Stimulated activated CD8-positive, alpha-beta memory T cell treated with anti-CD3 and anti-CD28 coated beads, Interleukin-7, amount 100 ng/mL, for 1 hour (primary cell): ENCODE results near the gene ERH.
"Not testable (repeated sequence)": the region's sequence is repeated elsewhere in the genome, so short reads cannot be mapped to it uniquely, and the experiment has no call there.

ENCODE experiments used
- DNase-seq, 2 donors: peaks; one replicate each; pipeline ENCODE4 v3.0.0-alpha.2; 2020; ENCODE audit warnings: low read depth in 2 of 2

ERH gene

GRCh38 chr14:69395929-69396328 lies 2.2 kb downstream of the ERH start:
- no peak for DNase-seq

GRCh38 chr14:69392481-69392880 lies 5.6 kb downstream of the ERH start:
- no peak for DNase-seq

- DNase-seq, result not testable (repeated sequence)
These were observed 6.7 kb downstream of the ERH start for GRCh38 chr14:69391400-69391799.

GRCh38 chr14:69387311-69387710 lies 10.8 kb downstream of the ERH start:
- no peak for DNase-seq

- DNase-seq, result no peak
These were observed 19.8 kb downstream of the ERH start for GRCh38 chr14:69378274-69378673.

- DNase-seq, result no peak
These were observed 21.7 kb downstream of the ERH start for GRCh38 chr14:69376439-69376838.

- DNase-seq, result no peak
These were observed 22.4 kb downstream of the ERH start for GRCh38 chr14:69375722-69376121.

GRCh38 chr14:69375182-69375581 lies 22.9 kb downstream of the ERH start:
- no peak for DNase-seq

- DNase-seq, result no peak
These were observed 23.9 kb downstream of the ERH start for GRCh38 chr14:69374235-69374634.

- DNase-seq, result no peak
These were observed 25.0 kb downstream of the ERH start for GRCh38 chr14:69373104-69373503.

- DNase-seq, result no peak
These were observed 26.0 kb downstream of the ERH start for GRCh38 chr14:69372146-69372545.

GRCh38 chr14:69370061-69370460 lies 28.0 kb downstream of the ERH start:
- no peak for DNase-seq

- DNase-seq, result no peak
These were observed 29.7 kb downstream of the ERH start for GRCh38 chr14:69368381-69368780.

GRCh38 chr14:69366761-69367160 lies 31.3 kb downstream of the ERH start:
- no peak for DNase-seq

- DNase-seq, result no peak
These were observed 32.0 kb downstream of the ERH start for GRCh38 chr14:69366069-69366468.

GRCh38 chr14:69364378-69364777 lies 33.7 kb downstream of the ERH start:
- DNase-seq, result no peak

- DNase-seq, result no peak
These were observed 34.1 kb downstream of the ERH start for GRCh38 chr14:69363964-69364363.

- DNase-seq, result no peak
These were observed 35.0 kb downstream of the ERH start for GRCh38 chr14:69363055-69363454.

- DNase-seq, result no peak
These were observed 37.5 kb downstream of the ERH start for GRCh38 chr14:69360438-69361108.

- DNase-seq, result no peak
These were observed 39.1 kb downstream of the ERH start for GRCh38 chr14:69358966-69359365.

GRCh38 chr14:69358233-69358963 lies 39.7 kb downstream of the ERH start:
- DNase-seq, result no peak

- no peak for DNase-seq
These were observed 40.4 kb downstream of the ERH start for GRCh38 chr14:69357544-69358200.
